Kidney capillary endothelial cell (primary cell): ENCODE data around the gene UBE2U.
"Not testable (repeated sequence)": the region's sequence is repeated elsewhere in the genome, so short reads cannot be mapped to it uniquely, and the experiment has no call there.

Experiments
- DNase-seq: peaks from one replicate; pipeline ENCODE4 v3.0.0-alpha.2; 2018; ENCODE audit warnings: low spot score

UBE2U gene

GRCh38 chr1:64194168-64195080 is 9.0 kb upstream of the UBE2U start:
- no peak for DNase-seq

GRCh38 chr1:64195081-64195395 is 8.4 kb upstream of the UBE2U start:
- DNase-seq, result no peak

- no peak for DNase-seq
Measured at GRCh38 chr1:64196074-64196870, 7.2 kb upstream of the UBE2U start.

- no peak for DNase-seq
Measured at GRCh38 chr1:64197076-64197475, 6.3 kb upstream of the UBE2U start.

- peak; percentile 20 for DNase-seq
Measured at GRCh38 chr1:64199154-64199553, 4.3 kb upstream of the UBE2U start.

GRCh38 chr1:64200064-64200463 is 3.4 kb upstream of the UBE2U start:
- no peak for DNase-seq

- DNase-seq, result no peak
Measured at GRCh38 chr1:64209221-64209620, 5.8 kb downstream of the UBE2U start.

GRCh38 chr1:64212031-64212430 is 8.6 kb downstream of the UBE2U start:
- DNase-seq, result no peak

GRCh38 chr1:64215576-64215975 is 12.2 kb downstream of the UBE2U start:
- DNase-seq, result no peak

- no peak for DNase-seq
Measured at GRCh38 chr1:64220241-64220640, 16.8 kb downstream of the UBE2U start.

- peak; percentile 18 for DNase-seq
Measured at GRCh38 chr1:64223329-64224151, 20.1 kb downstream of the UBE2U start.

- not testable (repeated sequence) for DNase-seq
Measured at GRCh38 chr1:64224236-64224635, 20.8 kb downstream of the UBE2U start.

GRCh38 chr1:64228167-64228957 is 24.9 kb downstream of the UBE2U start:
- DNase-seq, result no peak

- no peak for DNase-seq
Measured at GRCh38 chr1:64229307-64229706, 25.9 kb downstream of the UBE2U start.

- peak; percentile 20 for DNase-seq
Measured at GRCh38 chr1:64231153-64231552, 27.7 kb downstream of the UBE2U start.

GRCh38 chr1:64231654-64232053 is 28.2 kb downstream of the UBE2U start:
- DNase-seq, result no peak

GRCh38 chr1:64234714-64235113 is 31.3 kb downstream of the UBE2U start:
- DNase-seq, result no peak

GRCh38 chr1:64235181-64235580 is 31.8 kb downstream of the UBE2U start:
- DNase-seq, result no peak

GRCh38 chr1:64235910-64236309 is 32.5 kb downstream of the UBE2U start:
- DNase-seq, result no peak

- DNase-seq, result no peak
Measured at GRCh38 chr1:64236541-64236954, 33.1 kb downstream of the UBE2U start.

- not testable (repeated sequence) for DNase-seq
Measured at GRCh38 chr1:64239519-64239918, 36.1 kb downstream of the UBE2U start.

GRCh38 chr1:64240206-64240605 is 36.8 kb downstream of the UBE2U start:
- no peak for DNase-seq
